ENCODE data around the gene RILPL2.

- no peak for TF ChIP-seq EZH2 (IDR thresholded peaks at IDR 0.05; ENCODE audit: low read depth, unreplicated experiment)
- TF ChIP-seq, protein P1, sequence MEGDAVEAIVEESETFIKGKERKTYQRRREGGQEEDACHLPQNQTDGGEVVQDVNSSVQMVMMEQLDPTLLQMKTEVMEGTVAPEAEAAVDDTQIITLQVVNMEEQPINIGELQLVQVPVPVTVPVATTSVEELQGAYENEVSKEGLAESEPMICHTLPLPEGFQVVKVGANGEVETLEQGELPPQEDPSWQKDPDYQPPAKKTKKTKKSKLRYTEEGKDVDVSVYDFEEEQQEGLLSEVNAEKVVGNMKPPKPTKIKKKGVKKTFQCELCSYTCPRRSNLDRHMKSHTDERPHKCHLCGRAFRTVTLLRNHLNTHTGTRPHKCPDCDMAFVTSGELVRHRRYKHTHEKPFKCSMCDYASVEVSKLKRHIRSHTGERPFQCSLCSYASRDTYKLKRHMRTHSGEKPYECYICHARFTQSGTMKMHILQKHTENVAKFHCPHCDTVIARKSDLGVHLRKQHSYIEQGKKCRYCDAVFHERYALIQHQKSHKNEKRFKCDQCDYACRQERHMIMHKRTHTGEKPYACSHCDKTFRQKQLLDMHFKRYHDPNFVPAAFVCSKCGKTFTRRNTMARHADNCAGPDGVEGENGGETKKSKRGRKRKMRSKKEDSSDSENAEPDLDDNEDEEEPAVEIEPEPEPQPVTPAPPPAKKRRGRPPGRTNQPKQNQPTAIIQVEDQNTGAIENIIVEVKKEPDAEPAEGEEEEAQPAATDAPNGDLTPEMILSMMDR (conservative IDR thresholded peaks at IDR 0.05; ENCODE audit: low read depth in 2 of 2): no peak
- no peak for TF ChIP-seq POLR2AphosphoS5 (IDR thresholded peaks at IDR 0.05; ENCODE audit: low read depth)
- no peak for TF ChIP-seq JUNB (IDR thresholded peaks at IDR 0.05; ENCODE audit: unreplicated experiment)
- TF ChIP-seq EZH2phosphoT487 (IDR thresholded peaks at IDR 0.05; ENCODE audit: unreplicated experiment): no peak
- TF ChIP-seq, protein P2, sequence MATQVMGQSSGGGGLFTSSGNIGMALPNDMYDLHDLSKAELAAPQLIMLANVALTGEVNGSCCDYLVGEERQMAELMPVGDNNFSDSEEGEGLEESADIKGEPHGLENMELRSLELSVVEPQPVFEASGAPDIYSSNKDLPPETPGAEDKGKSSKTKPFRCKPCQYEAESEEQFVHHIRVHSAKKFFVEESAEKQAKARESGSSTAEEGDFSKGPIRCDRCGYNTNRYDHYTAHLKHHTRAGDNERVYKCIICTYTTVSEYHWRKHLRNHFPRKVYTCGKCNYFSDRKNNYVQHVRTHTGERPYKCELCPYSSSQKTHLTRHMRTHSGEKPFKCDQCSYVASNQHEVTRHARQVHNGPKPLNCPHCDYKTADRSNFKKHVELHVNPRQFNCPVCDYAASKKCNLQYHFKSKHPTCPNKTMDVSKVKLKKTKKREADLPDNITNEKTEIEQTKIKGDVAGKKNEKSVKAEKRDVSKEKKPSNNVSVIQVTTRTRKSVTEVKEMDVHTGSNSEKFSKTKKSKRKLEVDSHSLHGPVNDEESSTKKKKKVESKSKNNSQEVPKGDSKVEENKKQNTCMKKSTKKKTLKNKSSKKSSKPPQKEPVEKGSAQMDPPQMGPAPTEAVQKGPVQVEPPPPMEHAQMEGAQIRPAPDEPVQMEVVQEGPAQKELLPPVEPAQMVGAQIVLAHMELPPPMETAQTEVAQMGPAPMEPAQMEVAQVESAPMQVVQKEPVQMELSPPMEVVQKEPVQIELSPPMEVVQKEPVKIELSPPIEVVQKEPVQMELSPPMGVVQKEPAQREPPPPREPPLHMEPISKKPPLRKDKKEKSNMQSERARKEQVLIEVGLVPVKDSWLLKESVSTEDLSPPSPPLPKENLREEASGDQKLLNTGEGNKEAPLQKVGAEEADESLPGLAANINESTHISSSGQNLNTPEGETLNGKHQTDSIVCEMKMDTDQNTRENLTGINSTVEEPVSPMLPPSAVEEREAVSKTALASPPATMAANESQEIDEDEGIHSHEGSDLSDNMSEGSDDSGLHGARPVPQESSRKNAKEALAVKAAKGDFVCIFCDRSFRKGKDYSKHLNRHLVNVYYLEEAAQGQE (IDR thresholded peaks at IDR 0.05; ENCODE audit: unreplicated experiment): no peak
- TF ChIP-seq STAT1 (IDR thresholded peaks at IDR 0.05; ENCODE audit: unreplicated experiment): no peak
- no peak for TF ChIP-seq CREB1 (CRISPR knock-in tag; IDR thresholded peaks at IDR 0.05; ENCODE audit: low read depth)
Observed at GRCh38 chr12:123482876-123483275, 46.4 kb upstream of the RILPL2 start.

All from GM23338 (cell line).